H1 (cell line): ENCODE measurements around the gene SSTR3. TPM values are rescaled to one million over a fixed set of nuclear protein-coding genes. Genes with fewer than 3 reads are reported as not detected.
A peak's percentile ranks its signal among the peaks of the same experiment; 100 is the strongest.

ENCODE experiments used
- CTCF ChIA-PET: fragments of 300-600 bp; sonication (Branson Sonifier 250); formaldehyde crosslinking; loops from one replicate; lab custom pipeline; 2021; ENCODE audit not compliant: partially characterized antibody; lab: Charles Lee
- POLR2A ChIA-PET: fragments of 300-600 bp; sonication (Branson Sonifier 250); formaldehyde crosslinking; loops from one replicate; lab custom pipeline; 2021; ENCODE audit warnings: inconsistent platforms; ENCODE audit not compliant: partially characterized antibody; lab: Charles Lee
- DNase-seq, 2 experiments: peaks; one replicate each; pipeline versions ENCODE4 v3.0.0 to v3.0.0-alpha.2; 2010 to 2022; ENCODE audit warnings: low spot score in 2 of 2, low read depth in 1 of 2, mixed read lengths in 1 of 2
- FAIRE-seq: peaks from 2 replicates; lab custom pipeline; 2011; peaks lifted over from hg19 to GRCh38; lab: Jason Lieb, UNC
- H2AFZ ChIP-seq: 2 replicates; pipeline ENCODE4 v1.8.1; 2012; ENCODE audit warnings: low read length, inconsistent platforms
- H2AK5ac ChIP-seq: 2 replicates; pipeline ENCODE4 v1.6.1; 2013; ENCODE audit warnings: low read depth, low read length
- H2BK120ac ChIP-seq: replicated peaks from 2 replicates; pipeline ENCODE3; 2013; ENCODE audit warnings: low read depth, low read length, inconsistent platforms
- H2BK12ac ChIP-seq: 2 replicates; pipeline ENCODE4 v1.6.1; 2013; ENCODE audit warnings: low read depth, low read length
- H2BK15ac ChIP-seq: 2 replicates; pipeline ENCODE4 v1.6.1; 2013; ENCODE audit warnings: low read length
- H2BK20ac ChIP-seq: 2 replicates; pipeline ENCODE4 v1.6.1; 2013; ENCODE audit warnings: low read length
- H2BK5ac ChIP-seq: 2 replicates; pipeline ENCODE4 v1.6.1; 2013; ENCODE audit warnings: low read depth, low read length
- H3K14ac ChIP-seq: 2 replicates; pipeline ENCODE4 v1.6.1; 2013; ENCODE audit warnings: inconsistent platforms; ENCODE audit not compliant: insufficient read length
- H3K18ac ChIP-seq: 2 replicates; pipeline ENCODE4 v1.6.1; 2013; ENCODE audit warnings: low read length; ENCODE audit errors: extremely low read depth
- H3K23ac ChIP-seq: 2 replicates; pipeline ENCODE4 v1.6.1; 2013; ENCODE audit warnings: inconsistent platforms; ENCODE audit not compliant: insufficient read length
- H3K23me2 ChIP-seq: 2 replicates; pipeline ENCODE4 v1.6.1; 2013; ENCODE audit warnings: low read depth, low read length
- H3K27ac ChIP-seq: 2 replicates; pipeline ENCODE4 v1.6.1; 2011; ENCODE audit warnings: low read depth, low read length, inconsistent platforms
- H3K27me3 ChIP-seq, 4 experiments: replicated peaks in 1 of 4; 1 replicate in 1 of 4; 2 replicates in 3 of 4; pipeline versions ENCODE4 v1.6.1 to v1.8.1; 2011 to 2013; ENCODE audit warnings: low read length in 3 of 4, mild to moderate bottlenecking in 3 of 4, inconsistent platforms in 2 of 4, mixed read lengths in 2 of 4, moderate library complexity in 1 of 4; ENCODE audit not compliant: control insufficient read depth in 3 of 4, insufficient read depth in 3 of 4; ENCODE audit errors: extremely low read depth in 1 of 4
- H3K36me3 ChIP-seq, 4 experiments: 2 replicates each; pipeline versions ENCODE4 v1.6.1 to v1.8.1; 2011 to 2013; ENCODE audit warnings: mild to moderate bottlenecking in 4 of 4, low read length in 3 of 4, moderate library complexity in 2 of 4, control low read depth in 1 of 4, inconsistent platforms in 1 of 4; ENCODE audit not compliant: insufficient read depth in 4 of 4, control insufficient read depth in 2 of 4
- H3K4ac ChIP-seq: replicated peaks from 2 replicates; pipeline ENCODE3; 2013; ENCODE audit warnings: low read length, low read depth, mixed read lengths, inconsistent platforms; ENCODE audit not compliant: insufficient read length
- H3K4me1 ChIP-seq, 4 experiments: replicated peaks in 1 of 4; 1 replicate in 1 of 4; 2 replicates in 3 of 4; pipeline versions ENCODE4 v1.6.1 to v1.8.1; 2011 to 2013; ENCODE audit warnings: low read length in 3 of 4, inconsistent platforms in 2 of 4, mixed read lengths in 1 of 4; ENCODE audit not compliant: insufficient read depth in 4 of 4, control insufficient read depth in 3 of 4
- H3K4me2 ChIP-seq, 2 experiments: 2 replicates each; pipeline versions ENCODE4 v1.6.1 to v1.8.1; 2011 to 2013; ENCODE audit warnings: low read depth in 2 of 2, low read length in 2 of 2, control low read depth in 1 of 2, inconsistent platforms in 1 of 2, mild to moderate bottlenecking in 1 of 2; ENCODE audit not compliant: insufficient read depth in 1 of 2
- H3K4me3 ChIP-seq, 4 experiments: fragments of 200-600, 300-600 bp in 1 of 4; sonication (generic), shearing (Covaris generic), sonication (Bioruptor Twin) in 1 of 4; 2 replicates each; pipeline versions ENCODE4 v1.5.1 to v1.8.1; 2011 to 2016; ENCODE audit warnings: low read length in 4 of 4, low read depth in 3 of 4, control low read depth in 2 of 4, inconsistent platforms in 2 of 4, mild to moderate bottlenecking in 2 of 4, mixed read lengths in 1 of 4, moderate library complexity in 1 of 4; ENCODE audit not compliant: insufficient read depth in 2 of 4; ENCODE audit errors: extremely low read depth in 1 of 4
- H3K56ac ChIP-seq: replicated peaks from 2 replicates; pipeline ENCODE3; 2013; ENCODE audit warnings: low read depth, mild to moderate bottlenecking, mixed read lengths, low read length, inconsistent platforms; ENCODE audit not compliant: insufficient read length
- H3K79me1 ChIP-seq: 2 replicates; pipeline ENCODE4 v1.6.1; 2013; ENCODE audit warnings: low read depth, low read length, control low read depth
- H3K79me2 ChIP-seq, 2 experiments: 2 replicates each; pipeline versions ENCODE4 v1.6.1 to v1.8.1; 2012 to 2013; ENCODE audit warnings: low read length in 2 of 2, mild to moderate bottlenecking in 2 of 2, inconsistent platforms in 1 of 2; ENCODE audit not compliant: insufficient read depth in 2 of 2, control insufficient read depth in 1 of 2
- H3K9ac ChIP-seq, 4 experiments: replicated peaks in 1 of 4; 1 replicate in 1 of 4; 2 replicates in 3 of 4; pipeline versions ENCODE4 v1.6.1 to v1.8.1; 2011 to 2013; ENCODE audit warnings: low read depth in 3 of 4, low read length in 3 of 4, control low read depth in 2 of 4, mild to moderate bottlenecking in 2 of 4, moderate library complexity in 2 of 4, inconsistent platforms in 1 of 4; ENCODE audit errors: extremely low read depth in 1 of 4
- H3K9me3 ChIP-seq, 2 experiments: 2 replicates each; pipeline versions ENCODE4 v1.6.1 to v1.8.1; 2012 to 2013; ENCODE audit warnings: mild to moderate bottlenecking in 2 of 2, moderate library complexity in 2 of 2, control low read depth in 1 of 2, inconsistent platforms in 1 of 2, low read depth in 1 of 2, low read length in 1 of 2, mixed read lengths in 1 of 2; ENCODE audit not compliant: insufficient read depth in 2 of 2
- H4K20me1 ChIP-seq, 2 experiments: replicated peaks in 1 of 2; 2 replicates each; pipeline versions ENCODE3 to v1.8.1; 2011 to 2013; ENCODE audit warnings: inconsistent platforms in 2 of 2, low read length in 2 of 2, mild to moderate bottlenecking in 1 of 2; ENCODE audit not compliant: insufficient read depth in 2 of 2, control insufficient read depth in 1 of 2
- H4K5ac ChIP-seq: 2 replicates; pipeline ENCODE4 v1.6.1; 2013; ENCODE audit warnings: low read length, low read depth, mixed read lengths, inconsistent platforms; ENCODE audit not compliant: insufficient read length
- H4K8ac ChIP-seq: 2 replicates; pipeline ENCODE4 v1.8.0; 2013; ENCODE audit warnings: mild to moderate bottlenecking, moderate library complexity, low read length, inconsistent platforms; ENCODE audit not compliant: insufficient read depth; ENCODE audit errors: extremely low read depth
- H4K91ac ChIP-seq: replicated peaks from 2 replicates; pipeline ENCODE3; 2013; ENCODE audit warnings: low read length, mixed read lengths, inconsistent platforms; ENCODE audit not compliant: insufficient read length
- CHD2 ChIP-seq: IDR thresholded peaks from 2 replicates; pipeline ENCODE4 v1.6.1; 2012; ENCODE audit warnings: low read length, improper control_type of control experiment
- CREB1 ChIP-seq: IDR thresholded peaks from 2 replicates; pipeline ENCODE4 v1.6.1; 2012; ENCODE audit warnings: inconsistent platforms
- EGR1 ChIP-seq: IDR thresholded peaks from 2 replicates; pipeline ENCODE4 v1.6.1; 2011; ENCODE audit warnings: low read depth, low read length, borderline replicate concordance
- HDAC2 ChIP-seq, 2 experiments: fragments of 300-600 bp in 1 of 2; sonication (generic) in 1 of 2; IDR thresholded peaks; 2 replicates each; pipeline ENCODE4 v1.6.1; 2011 to 2012; ENCODE audit warnings: low read depth in 2 of 2, low read length in 2 of 2, mild to moderate bottlenecking in 2 of 2, moderate library complexity in 2 of 2, borderline replicate concordance in 1 of 2, inconsistent platforms in 1 of 2
- RBBP5 ChIP-seq: IDR thresholded peaks from 2 replicates; pipeline ENCODE4 v1.7.1; 2012; ENCODE audit warnings: low read depth, mild to moderate bottlenecking, inconsistent platforms, low read length, moderate library complexity, borderline replicate concordance
- RNF2 ChIP-seq: fragments of 200-900, 300-1000 bp; sonication (generic); IDR thresholded peaks from 2 replicates; pipeline ENCODE4 v1.7.1; 2016; ENCODE audit warnings: borderline replicate concordance, low read depth, mild to moderate bottlenecking, antibody characterized with exemption, low read length; ENCODE audit not compliant: poor library complexity, severe bottlenecking; ENCODE audit errors: missing control alignments
- SIN3A ChIP-seq, 2 experiments: IDR thresholded peaks in 1 of 2; conservative IDR thresholded peaks in 1 of 2; 2 replicates each; pipeline ENCODE4 v1.6.1; 2011 to 2012; ENCODE audit warnings: low read length in 2 of 2, improper control_type of control experiment in 1 of 2, low read depth in 1 of 2, mild to moderate bottlenecking in 1 of 2
- SP1 ChIP-seq: IDR thresholded peaks from 2 replicates; pipeline ENCODE4 v1.6.1; 2011; ENCODE audit warnings: low read depth, low read length
- WGBS, 2 experiments: shearing (Covaris generic) in 1 of 2; methylation state at CpG; one replicate each; pipeline versions ENCODE4 v1.1.6 to v1.1.7; 2013 to 2015; ENCODE audit warnings: low lambda C conversion rate in 2 of 2, mixed read lengths in 2 of 2, inconsistent platforms in 1 of 2, low coverage in 1 of 2, missing lambda C conversion rate in 1 of 2; ENCODE audit not compliant: insufficient replicate concordance in 2 of 2, insufficient coverage in 1 of 2, insufficient read length in 1 of 2; ENCODE audit errors: extremely low coverage in 1 of 2, missing lambda C conversion rate in 1 of 2; 5-methylcytosine and 5-hydroxymethylcytosine counted together
- polyA plus RNA-seq, 7 experiments: library from polyadenylated mRNA; depleted of rRNA in 3 of 7; stranded (reverse) in 5 of 7; unstranded in 2 of 7; fragments of >200 nt in 5 of 7; fragments of 200-250 nt in 2 of 7; gene quantifications; 1 replicate in 5 of 7; 2 replicates in 1 of 7; 4 replicates in 1 of 7; pipeline versions ENCODE4 v1.2.1 to v1.2.3, GENCODE V29; 2011 to 2013; ENCODE audit warnings: missing spikeins in 2 of 7, mixed read lengths in 2 of 7
- total RNA-seq: library from RNA; stranded (reverse); fragmentation: NEBNext Ultra II Directional; extraction: Animal tissue kit (Norgen Biotek cat#: 25700); gene quantifications from 2 replicates; pipeline ENCODE4 v1.2.1, GENCODE V29; 2021
- TF ChIP-seq, protein P1 (sequence below): IDR thresholded peaks from 2 replicates; pipeline ENCODE4 v1.6.1; 2012; ENCODE audit warnings: low read length, inconsistent platforms

Gene SSTR3
- total and polyA plus RNA-seq, 2 of the 8 experiments (the other 6 are each of a cell fraction or from before 2014, with no cell fraction given), result 0.22 to 0.77 TPM

GRCh38 chr22:37239336-37240239, 27.3 kb upstream of the SSTR3 start:
- ChIA-PET POLR2A (no interaction called here), CTCF (interaction anchor here (0.5 to 9.1 kb wide), 6 partner anchors 8 to 243 kb away, joined by 3 to 97 read pairs (median 4); no protein-coding TSS in a partner anchor)
- Histone ChIP-seq H3K4ac (no peak overlapping the region), H4K20me1 (no peaks in the 10 kb centered on the region), H2AFZ (no peak overlapping the region), H3K79me2 (no peaks in the 10 kb centered on the region), H3K4me3 (no peak overlapping the region), H2BK15ac (0 out of 2 replicates have a peak overlapping the region, but pooled peaks have one; percentile 61), H3K23me2 (peaks cover 4% of the 10 kb centered on the region; the same call in 1 of the 2 replicates), H3K14ac (no peak overlapping the region), H2BK120ac (no peak overlapping the region), H3K23ac (no peak overlapping the region), H3K27ac (no peak overlapping the region), H4K5ac (no peak overlapping the region), H3K9ac (no peak overlapping the region), H3K56ac (no peak overlapping the region), H4K91ac (no peak overlapping the region), H3K27me3 (no peaks in the 10 kb centered on the region), H2BK5ac (no peak overlapping the region), H3K4me2 (no peak overlapping the region), H3K9me3 (no peaks in the 10 kb centered on the region), H2BK12ac (0 out of 2 replicates have a peak overlapping the region, but pooled peaks have one; percentile 29), H2AK5ac (no peak overlapping the region), H2BK20ac (no peak overlapping the region), H3K36me3 (no peaks in the 10 kb centered on the region), H4K8ac (peak overlapping the region; percentile 12; the same call in 1 of the 2 replicates), H3K18ac (no peak overlapping the region), H3K79me1 (no peaks in the 10 kb centered on the region), H3K4me1 (peaks cover 0 to 19% (median 4%) of the 10 kb centered on the region in 4 experiments; a peak in 6 of 7 replicates)
- no peak for FAIRE-seq
- no peak for DNase-seq
- WGBS, 2 experiments, result 84% methylated on average over 10 of the region's 10 CpGs; no CpG with 5 or more reads in 1 of the 2 experiments
- no peak for TF ChIP-seq RBBP5
- TF ChIP-seq CREB1, result no peak
- no peak for TF ChIP-seq SIN3A (conservative IDR thresholded peaks at IDR 0.05 in 1 of 2, IDR thresholded peaks at IDR 0.05 in 1 of 2; ENCODE audit: low read depth in 1 of 2, low read length in 2 of 2)
- TF ChIP-seq, protein P1, sequence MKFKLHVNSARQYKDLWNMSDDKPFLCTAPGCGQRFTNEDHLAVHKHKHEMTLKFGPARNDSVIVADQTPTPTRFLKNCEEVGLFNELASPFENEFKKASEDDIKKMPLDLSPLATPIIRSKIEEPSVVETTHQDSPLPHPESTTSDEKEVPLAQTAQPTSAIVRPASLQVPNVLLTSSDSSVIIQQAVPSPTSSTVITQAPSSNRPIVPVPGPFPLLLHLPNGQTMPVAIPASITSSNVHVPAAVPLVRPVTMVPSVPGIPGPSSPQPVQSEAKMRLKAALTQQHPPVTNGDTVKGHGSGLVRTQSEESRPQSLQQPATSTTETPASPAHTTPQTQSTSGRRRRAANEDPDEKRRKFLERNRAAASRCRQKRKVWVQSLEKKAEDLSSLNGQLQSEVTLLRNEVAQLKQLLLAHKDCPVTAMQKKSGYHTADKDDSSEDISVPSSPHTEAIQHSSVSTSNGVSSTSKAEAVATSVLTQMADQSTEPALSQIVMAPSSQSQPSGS, result no peak
- no peak for TF ChIP-seq RNF2
- TF ChIP-seq CHD2, result no peak
- no peak for TF ChIP-seq EGR1
- no peak for TF ChIP-seq SP1
- no peak for TF ChIP-seq HDAC2 (IDR thresholded peaks at IDR 0.05; ENCODE audit: borderline replicate concordance in 1 of 2, low read depth in 2 of 2, low read length in 2 of 2)
